PC-9 (cell line): ENCODE measurements around the gene PTGDS. TPM values are rescaled to one million over a fixed set of nuclear protein-coding genes. Genes with fewer than 3 reads are reported as not detected.

Experiments used
- BruUV-seq: library from RNA; stranded (reverse); fragments of 400-500 nt; replicated peaks from 2 replicates; lab custom pipeline; 2021; lab: Mats Ljungman, UMichigan
- CTCF ChIA-PET: fragments of 300-600 bp; sonication (Branson Sonifier 250); formaldehyde crosslinking; loops from one replicate; lab custom pipeline; 2022; ENCODE audit warnings: antibody characterized with exemption; lab: Charles Lee
- POLR2A ChIA-PET: fragments of 300-600 bp; sonication (Branson Sonifier 250); formaldehyde crosslinking; loops from one replicate; lab custom pipeline; 2022; ENCODE audit warnings: antibody characterized with exemption; ENCODE audit not compliant: unreplicated experiment; lab: Charles Lee
- DNase-seq, 2 experiments: peaks; one replicate each; pipeline versions ENCODE4 v3.0.0 to v3.0.0-alpha.2; 2015 to 2022; ENCODE audit warnings: mixed read lengths in 1 of 2
- H2AFZ ChIP-seq: fragments of 200-600 bp; sonication (generic); 2 replicates; pipeline ENCODE4 v1.8.1; 2017; ENCODE audit warnings: antibody characterized with exemption
- H3F3A ChIP-seq: fragments of 200-600 bp; sonication (generic); 2 replicates; pipeline ENCODE4 v1.8.1; 2017; ENCODE audit warnings: antibody characterized with exemption, mild to moderate bottlenecking, low read depth; ENCODE audit not compliant: insufficient read depth
- H3K27ac ChIP-seq: fragments of 200-600 bp; sonication (generic); 2 replicates; pipeline ENCODE4 v1.6.1; 2016; ENCODE audit warnings: mixed run types
- H3K27me3 ChIP-seq: fragments of 200-600 bp; sonication (generic); 2 replicates; pipeline ENCODE4 v1.6.1; 2016; ENCODE audit warnings: low read depth, mixed run types; ENCODE audit not compliant: insufficient read depth
- H3K36me3 ChIP-seq: fragments of 200-600 bp; sonication (generic); 2 replicates; pipeline ENCODE4 v1.6.1; 2016; ENCODE audit warnings: low read depth, mixed run types
- H3K4me1 ChIP-seq: fragments of 200-600 bp; sonication (generic); replicated peaks from 2 replicates; pipeline ENCODE4 v1.6.1; 2016; ENCODE audit warnings: mixed run types; ENCODE audit not compliant: insufficient read depth
- H3K4me2 ChIP-seq: fragments of 200-600 bp; sonication (generic); 2 replicates; pipeline ENCODE4 v1.6.1; 2017; ENCODE audit warnings: mixed run types
- H3K4me3 ChIP-seq: fragments of 200-600 bp; sonication (generic); 2 replicates; pipeline ENCODE4 v1.6.1; 2016; ENCODE audit warnings: mixed run types
- H3K79me2 ChIP-seq: fragments of 200-600 bp; sonication (generic); 2 replicates; pipeline ENCODE4 v1.6.1; 2017; ENCODE audit warnings: low read depth, mixed run types
- H3K9me2 ChIP-seq: fragments of 200-600 bp; sonication (generic); 2 replicates; pipeline ENCODE4 v1.8.1; 2017; ENCODE audit warnings: mild to moderate bottlenecking; ENCODE audit not compliant: insufficient read depth
- H3K9me3 ChIP-seq: fragments of 200-600 bp; sonication (generic); 2 replicates; pipeline ENCODE4 v1.8.1; 2016; ENCODE audit warnings: low read depth; ENCODE audit not compliant: insufficient read depth
- H4K20me1 ChIP-seq: fragments of 200-600 bp; sonication (generic); 2 replicates; pipeline ENCODE4 v1.8.1; 2017; ENCODE audit not compliant: insufficient read depth
- EZH2 ChIP-seq: fragments of 200-600 bp; sonication (generic); IDR thresholded peaks from 2 replicates; pipeline ENCODE4 v1.8.0; 2017; ENCODE audit warnings: antibody characterized with exemption, low read depth
- intact Hi-C: fragments of 100-400 bp; cut with micrococcal nuclease; formaldehyde crosslinking; loops from one replicate; pipeline ENCODE4 v1.10.0; 2022; ENCODE audit not compliant: unreplicated experiment
- total RNA-seq: library from RNA; stranded (reverse); gene quantifications from 2 replicates; pipeline ENCODE4 v1.2.3, GENCODE V29; 2021
- TF ChIP-seq, protein P1 (sequence below): fragments of 200-600 bp; sonication (generic); conservative IDR thresholded peaks from 2 replicates; pipeline ENCODE4 v1.6.1; 2017; ENCODE audit warnings: mixed run types, antibody characterized with exemption, mild to moderate bottlenecking, moderate library complexity

Gene PTGDS
- total RNA-seq, 1 experiment from 2014 or later, result 1.7 TPM

DNA sequence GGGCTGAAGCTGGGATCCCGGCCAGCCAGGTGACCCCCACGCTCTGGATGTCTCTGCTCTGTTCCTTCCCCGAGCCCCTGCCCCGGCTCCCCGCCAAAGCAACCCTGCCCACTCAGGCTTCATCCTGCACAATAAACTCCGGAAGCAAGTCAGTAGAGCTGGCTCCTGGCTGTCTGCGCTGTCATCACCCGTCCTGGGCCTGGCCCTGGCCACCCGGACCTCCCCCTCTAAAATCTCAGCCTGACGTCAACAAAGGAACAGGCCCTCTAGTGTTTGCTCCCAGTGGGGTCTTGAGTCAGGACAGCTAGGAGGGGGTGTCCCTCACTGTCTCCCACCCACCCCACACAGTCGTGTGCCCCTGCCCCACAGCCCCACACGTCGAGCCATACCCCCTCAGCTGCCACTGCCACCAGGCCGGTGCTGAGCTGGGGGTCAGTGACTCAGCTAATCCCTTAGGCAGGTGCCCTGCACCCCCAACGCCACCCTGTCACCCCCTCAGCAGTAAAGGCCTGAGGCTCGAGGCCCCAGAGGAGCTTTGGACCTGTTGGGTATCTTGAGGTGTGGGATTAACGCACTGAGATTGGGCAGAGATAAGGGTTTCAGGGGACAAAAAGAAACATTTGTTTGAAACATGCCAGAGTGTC, 4.4 kb downstream of the PTGDS start:
- Histone ChIP-seq H3K27me3 (no peaks in the 10 kb centered on the region), H3K27ac (no peak overlapping the region), H3K79me2 (no peaks in the 10 kb centered on the region), H3F3A (peaks cover 12% of the 10 kb centered on the region; the same call in 1 of the 2 replicates), H3K9me2 (no peaks in the 10 kb centered on the region), H3K36me3 (no peaks in the 10 kb centered on the region), H2AFZ (no peak overlapping the region), H3K4me2 (no peak overlapping the region), H4K20me1 (no peaks in the 10 kb centered on the region), H3K4me3 (no peak overlapping the region), H3K9me3 (no peaks in the 10 kb centered on the region), H3K4me1 (peaks cover 9% of the 10 kb centered on the region)
- ChIA-PET CTCF (no interaction called here), POLR2A (interaction anchor here (0.6 kb wide), 2 partner anchors 44 to 181 kb away, joined by 3 read pairs; no protein-coding TSS in a partner anchor)
- BruUV-seq, result no TSS peak
- TF ChIP-seq, protein P1, sequence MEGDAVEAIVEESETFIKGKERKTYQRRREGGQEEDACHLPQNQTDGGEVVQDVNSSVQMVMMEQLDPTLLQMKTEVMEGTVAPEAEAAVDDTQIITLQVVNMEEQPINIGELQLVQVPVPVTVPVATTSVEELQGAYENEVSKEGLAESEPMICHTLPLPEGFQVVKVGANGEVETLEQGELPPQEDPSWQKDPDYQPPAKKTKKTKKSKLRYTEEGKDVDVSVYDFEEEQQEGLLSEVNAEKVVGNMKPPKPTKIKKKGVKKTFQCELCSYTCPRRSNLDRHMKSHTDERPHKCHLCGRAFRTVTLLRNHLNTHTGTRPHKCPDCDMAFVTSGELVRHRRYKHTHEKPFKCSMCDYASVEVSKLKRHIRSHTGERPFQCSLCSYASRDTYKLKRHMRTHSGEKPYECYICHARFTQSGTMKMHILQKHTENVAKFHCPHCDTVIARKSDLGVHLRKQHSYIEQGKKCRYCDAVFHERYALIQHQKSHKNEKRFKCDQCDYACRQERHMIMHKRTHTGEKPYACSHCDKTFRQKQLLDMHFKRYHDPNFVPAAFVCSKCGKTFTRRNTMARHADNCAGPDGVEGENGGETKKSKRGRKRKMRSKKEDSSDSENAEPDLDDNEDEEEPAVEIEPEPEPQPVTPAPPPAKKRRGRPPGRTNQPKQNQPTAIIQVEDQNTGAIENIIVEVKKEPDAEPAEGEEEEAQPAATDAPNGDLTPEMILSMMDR, result no peak
- TF ChIP-seq EZH2, result no peak
- no peak for DNase-seq
- intact Hi-C loops, result no loop called here

GRCh38 chr9:136982232-136983051, 5.1 kb downstream of the PTGDS start, which contains the start of gene LCNL1:
Gene LCNL1 (plus strand): TSS chr9:136982993. CDS start chr9:136983587, 594 bp downstream.
- BruUV-seq, result no TSS peak
- no peaks in the 10 kb centered on the region for H3K79me2 ChIP-seq
- H3K9me2 ChIP-seq, result no peaks in the 10 kb centered on the region
- no peaks in the 10 kb centered on the region for H4K20me1 ChIP-seq
- peaks cover 9% of the 10 kb centered on the region for H3K4me1 ChIP-seq
- no peak within 1 kb of the TSS for H2AFZ ChIP-seq
- peak in 1 of 2 experiments; percentile 67 for DNase-seq
- TF ChIP-seq, protein P1, result no peak
- no peak for TF ChIP-seq EZH2
- H3K4me2 ChIP-seq, result no peak within 1 kb of the TSS
- no peak within 1 kb of the TSS for H3K4me3 ChIP-seq
- CTCF ChIA-PET, result no interaction called here
- intact Hi-C loops, result no loop called here
- POLR2A ChIA-PET, result interaction anchor here (0.6 kb wide), 2 partner anchors 45 to 182 kb away, joined by 3 read pairs; no protein-coding TSS in a partner anchor
- peaks cover 12% of the 10 kb centered on the region; the same call in 1 of the 2 replicates for H3F3A ChIP-seq
- no peak within 1 kb of the TSS for H3K27ac ChIP-seq
- H3K36me3 ChIP-seq, result no peaks in the 10 kb centered on the region
- H3K27me3 ChIP-seq, result no peaks in the 10 kb centered on the region
- H3K9me3 ChIP-seq, result no peaks in the 10 kb centered on the region

DNA sequence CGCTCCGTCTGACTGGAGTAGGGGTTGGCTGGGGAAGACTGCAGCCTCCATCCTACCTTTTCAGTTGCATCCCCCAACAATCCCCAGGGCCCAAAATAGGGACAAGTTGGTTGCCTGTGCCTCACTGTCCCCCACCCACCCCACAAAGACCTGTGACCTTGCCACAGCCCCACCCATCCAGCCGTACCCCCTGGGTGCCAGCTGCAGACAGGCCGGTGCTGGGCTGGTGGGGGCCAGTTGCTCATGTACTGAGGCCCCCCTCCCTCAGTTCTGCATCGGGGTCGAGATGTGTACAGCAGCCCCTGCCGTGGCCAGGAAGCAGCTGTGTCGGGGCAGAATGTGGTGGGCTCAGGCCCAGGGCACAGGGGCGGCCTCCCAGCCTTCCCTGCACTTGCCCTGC, 5.9 kb downstream of the PTGDS start:
- H3K27ac ChIP-seq, result no peak overlapping the region
- intact Hi-C loops, result no loop called here
- no peak overlapping the region for H3K4me3 ChIP-seq
- no peaks in the 10 kb centered on the region for H4K20me1 ChIP-seq
- CTCF ChIA-PET, result no interaction called here
- peaks cover 12% of the 10 kb centered on the region; the same call in 1 of the 2 replicates for H3F3A ChIP-seq
- POLR2A ChIA-PET, result no interaction called here
- H3K36me3 ChIP-seq, result no peaks in the 10 kb centered on the region
- DNase-seq, result no peak
- no peaks in the 10 kb centered on the region for H3K9me2 ChIP-seq
- H2AFZ ChIP-seq, result no peak overlapping the region
- no peaks in the 10 kb centered on the region for H3K9me3 ChIP-seq
- BruUV-seq, result no TSS peak
- H3K79me2 ChIP-seq, result no peaks in the 10 kb centered on the region
- H3K27me3 ChIP-seq, result no peaks in the 10 kb centered on the region
- no peak for TF ChIP-seq EZH2
- no peak overlapping the region for H3K4me2 ChIP-seq
- H3K4me1 ChIP-seq, result peaks cover 9% of the 10 kb centered on the region
